ENCODE measurements around the gene JADE1. TPM values are rescaled to one million over a fixed set of nuclear protein-coding genes. Genes with fewer than 3 reads are reported as not detected.

Gene JADE1
- total and polyA plus RNA-seq, 12 donors: 18.4 to 66.7 (median 37.7) TPM

- Histone ChIP-seq H3K27me3 (no peaks in the 10 kb centered on the region), H3K27ac (peak overlapping the region; percentile 94 to 98 (median 96)), H3K4me1 (replicated peaks in 1 of 2) (peaks cover 8 to 12% of the 10 kb centered on the region in 2 donors), H3K9me3 (replicated peaks in 1 of 3) (no peaks in the 10 kb centered on the region), H3K36me3 (replicated peaks in 1 of 2) (no peaks in the 10 kb centered on the region), H3K4me3 (peak overlapping the region; percentile 16 to 95 (median 84))
- 0 to 1% (median 0%) methylated on average over 11 to 50 of the region's 50 CpGs for WGBS, 4 donors
- intact Hi-C loops (cut with DNase I): loop anchor here (5.0 kb wide), 3 partner anchors 46 to 359 kb away; no protein-coding TSS in a partner anchor
- TF ChIP-seq POLR2A (IDR thresholded peaks at IDR 0.05) (peak; percentile 58 to 79), CTCF (IDR thresholded peaks at IDR 0.05) (peak in 2 of 6 experiments; percentile 9 to 14)
- peak; percentile 86 to 91 (median 87) for DNase-seq
Observed at GRCh38 chr4:128810871-128811570, 1.5 kb downstream of the JADE1 start.

DNA sequence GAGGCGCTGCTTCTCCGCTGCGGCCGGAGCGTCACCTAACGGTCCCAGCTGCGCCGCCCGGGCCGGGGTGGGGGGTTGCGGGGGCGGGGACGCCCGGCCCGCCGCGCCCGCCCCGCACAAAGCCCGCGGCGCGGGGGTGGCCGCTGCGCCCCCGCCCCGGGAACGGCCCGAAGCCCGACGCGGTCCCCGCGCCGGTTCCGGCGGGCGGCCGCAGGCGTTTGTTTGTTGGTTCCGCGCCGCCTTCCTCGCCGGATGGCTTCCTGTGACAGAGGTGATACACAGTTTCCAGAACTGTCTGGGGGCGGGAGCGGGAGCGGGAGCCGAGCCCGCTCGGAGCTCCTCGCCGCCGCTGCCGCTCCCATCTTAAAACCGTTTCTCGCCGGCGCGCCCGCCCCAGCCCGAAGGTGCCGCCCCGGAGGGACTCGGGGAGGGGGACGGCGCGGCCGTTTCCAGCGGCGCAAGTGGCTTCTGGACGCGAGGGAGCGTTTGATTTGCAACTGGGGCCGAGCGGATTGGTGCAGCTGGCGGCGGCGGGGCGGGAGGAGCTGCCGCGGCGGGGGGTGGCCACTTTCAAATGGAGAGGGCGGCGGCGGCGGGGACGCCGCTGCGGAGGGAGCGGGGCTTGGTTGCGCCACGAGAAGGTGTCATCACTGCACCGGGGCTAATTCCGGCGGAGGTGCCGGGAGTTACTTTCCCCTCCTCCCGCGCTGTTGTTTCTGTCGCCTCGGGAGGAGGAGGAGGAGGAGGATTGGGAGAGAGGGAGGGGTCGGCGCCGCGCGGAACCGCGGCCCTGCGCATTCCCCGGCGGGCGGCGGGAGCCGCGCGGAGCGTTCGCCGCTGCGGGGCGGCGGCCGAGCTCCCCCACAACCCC lies 2.3 kb downstream of the JADE1 start:
- DNase-seq: peak; percentile 90 to 95 (median 92)
- 1 to 5% (median 1%) methylated on average over 7 to 120 of the region's 123 CpGs for WGBS, 4 donors
- Histone ChIP-seq H3K4me1 (replicated peaks in 1 of 2) (peaks cover 8 to 12% of the 10 kb centered on the region in 2 donors), H3K27ac (peak overlapping the region; percentile 94 to 98 (median 96)), H3K36me3 (replicated peaks in 1 of 2) (no peaks in the 10 kb centered on the region), H3K9me3 (replicated peaks in 1 of 3) (no peaks in the 10 kb centered on the region), H3K27me3 (no peaks in the 10 kb centered on the region), H3K4me3 (peak overlapping the region; percentile 16 to 95 (median 86))
- TF ChIP-seq POLR2A (IDR thresholded peaks at IDR 0.05): peak; percentile 61 to 89
- no peak for TF ChIP-seq CTCF (IDR thresholded peaks at IDR 0.05)
- intact Hi-C loops (cut with DNase I): loop anchor here (5.0 kb wide), 3 partner anchors 45 to 360 kb away; no protein-coding TSS in a partner anchor

GRCh38 chr4:128812442-128813235 lies 3.1 kb downstream of the JADE1 start:
- intact Hi-C loops (cut with DNase I): loop anchor here (5.0 kb wide), 3 partner anchors 45 to 360 kb away; no protein-coding TSS in a partner anchor
- TF ChIP-seq CTCF (IDR thresholded peaks at IDR 0.05): no peak
- TF ChIP-seq POLR2A (IDR thresholded peaks at IDR 0.05): no peak
- 0 to 1% (median 0%) methylated on average over 20 to 33 of the region's 33 CpGs for WGBS, 4 donors
- Histone ChIP-seq H3K4me3 (peak overlapping the region in 3 of 4 donors; percentile 83 to 95 (median 89)), H3K4me1 (replicated peaks in 1 of 2) (peaks cover 8 to 12% of the 10 kb centered on the region in 2 donors), H3K36me3 (replicated peaks in 1 of 2) (no peaks in the 10 kb centered on the region), H3K9me3 (replicated peaks in 1 of 3) (no peaks in the 10 kb centered on the region), H3K27me3 (no peaks in the 10 kb centered on the region), H3K27ac (peak overlapping the region; percentile 78 to 98 (median 94))
- peak; percentile 46 to 69 (median 57) for DNase-seq
